ENCODE data around the gene NCR1. TPM values are rescaled to one million over a fixed set of nuclear protein-coding genes. Genes with fewer than 3 reads are reported as not detected.
"Not testable (repeated sequence)": the region's sequence is repeated elsewhere in the genome, so short reads cannot be mapped to it uniquely, and the experiment has no call there.

The NCR1 gene, protein sequence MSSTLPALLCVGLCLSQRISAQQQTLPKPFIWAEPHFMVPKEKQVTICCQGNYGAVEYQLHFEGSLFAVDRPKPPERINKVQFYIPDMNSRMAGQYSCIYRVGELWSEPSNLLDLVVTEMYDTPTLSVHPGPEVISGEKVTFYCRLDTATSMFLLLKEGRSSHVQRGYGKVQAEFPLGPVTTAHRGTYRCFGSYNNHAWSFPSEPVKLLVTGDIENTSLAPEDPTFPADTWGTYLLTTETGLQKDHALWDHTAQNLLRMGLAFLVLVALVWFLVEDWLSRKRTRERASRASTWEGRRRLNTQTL
- not detected for polyA plus RNA-seq (2013, experiment 1 of 2)
- polyA plus RNA-seq (2013, experiment 2 of 2) = not detected

GRCh38 chr19:54905803-54906511, at the start of gene NCR1:
TSS of gene NCR1 (plus strand) at chr19:54906148. CDS start at chr19:54906188, 40 bp downstream.
- H3K36me3 ChIP-seq (ENCODE audit: control insufficient read depth in 1 of 2, insufficient read depth in 2 of 2, low read depth in 1 of 2, low read length in 2 of 2) = no peaks in the 10 kb centered on the region
- H3K79me1 ChIP-seq (replicated peaks; ENCODE audit: low read length, poor library complexity, severe bottlenecking) = no peaks in the 10 kb centered on the region
- no peak within 1 kb of the TSS for H2AFZ ChIP-seq (ENCODE audit: low read depth, low read length)
- no peak within 1 kb of the TSS for H2BK120ac ChIP-seq (ENCODE audit: low read depth, low read length)
- H4K8ac ChIP-seq (ENCODE audit: low read length) = no peak within 1 kb of the TSS
- H4K91ac ChIP-seq (ENCODE audit: low read length) = no peak within 1 kb of the TSS
- no peaks in the 10 kb centered on the region for H3K4me1 ChIP-seq (ENCODE audit: control insufficient read depth, insufficient read depth, low read depth, low read length)
- no peak within 1 kb of the TSS for H3K14ac ChIP-seq (ENCODE audit: low read length in 2 of 2)
- DNase-seq = no peak
- 49% methylated on average over 21 of the region's 22 CpGs for WGBS
- no peaks in the 10 kb centered on the region for H3K9me3 ChIP-seq (ENCODE audit: control insufficient read depth, low read length)
- H2BK12ac ChIP-seq (ENCODE audit: low read length in 2 of 2) = no peak within 1 kb of the TSS
- no peak within 1 kb of the TSS for H3K23ac ChIP-seq (ENCODE audit: low read length in 2 of 2)
- no peak within 1 kb of the TSS for H3K9ac ChIP-seq (ENCODE audit: low read length)
- H3K27ac ChIP-seq (ENCODE audit: low read length, poor library complexity, severe bottlenecking) = no peak within 1 kb of the TSS
- H3K18ac ChIP-seq (ENCODE audit: low read depth in 1 of 2, low read length in 2 of 2) = no peak within 1 kb of the TSS
- no peaks in the 10 kb centered on the region for H3K27me3 ChIP-seq (ENCODE audit: control insufficient read depth in 1 of 2, insufficient read depth in 1 of 2, low read length in 2 of 2)
- H2BK5ac ChIP-seq (ENCODE audit: low read depth, low read length, poor library complexity, severe bottlenecking) = no peak within 1 kb of the TSS
- H2BK15ac ChIP-seq (ENCODE audit: low read depth, poor library complexity, severe bottlenecking) = no peak within 1 kb of the TSS
- no peak within 1 kb of the TSS for H3K4me2 ChIP-seq (ENCODE audit: low read length, poor library complexity, severe bottlenecking)
- H3K4me3 ChIP-seq (ENCODE audit: insufficient read depth in 1 of 2, low read depth in 1 of 2, low read length in 2 of 2) = no peak within 1 kb of the TSS
- no peak within 1 kb of the TSS for H3K4ac ChIP-seq (ENCODE audit: low read depth in 1 of 2, low read length in 2 of 2)
- H2AK5ac ChIP-seq (ENCODE audit: low read length, severe bottlenecking) = no peak within 1 kb of the TSS

- WGBS = no CpG with 5 or more reads among the region's 3 CpGs
- not testable (repeated sequence) for H3K9ac ChIP-seq (ENCODE audit: low read length); H4K8ac ChIP-seq (ENCODE audit: low read length); H3K4ac ChIP-seq (ENCODE audit: low read depth in 1 of 2, low read length in 2 of 2); H3K9me3 ChIP-seq (ENCODE audit: control insufficient read depth, low read length); H3K27me3 ChIP-seq (ENCODE audit: control insufficient read depth in 1 of 2, insufficient read depth in 1 of 2, low read length in 2 of 2); H2BK5ac ChIP-seq (ENCODE audit: low read depth, low read length, poor library complexity, severe bottlenecking); H3K79me1 ChIP-seq (replicated peaks; ENCODE audit: low read length, poor library complexity, severe bottlenecking); H2BK120ac ChIP-seq (ENCODE audit: low read depth, low read length); H3K23ac ChIP-seq (ENCODE audit: low read length in 2 of 2); H3K18ac ChIP-seq (ENCODE audit: low read depth in 1 of 2, low read length in 2 of 2); H3K4me3 ChIP-seq (ENCODE audit: insufficient read depth in 1 of 2, low read depth in 1 of 2, low read length in 2 of 2); H3K36me3 ChIP-seq (ENCODE audit: control insufficient read depth in 1 of 2, insufficient read depth in 2 of 2, low read depth in 1 of 2, low read length in 2 of 2); H2AFZ ChIP-seq (ENCODE audit: low read depth, low read length); H3K4me2 ChIP-seq (ENCODE audit: low read length, poor library complexity, severe bottlenecking); H2BK15ac ChIP-seq (ENCODE audit: low read depth, poor library complexity, severe bottlenecking); H3K27ac ChIP-seq (ENCODE audit: low read length, poor library complexity, severe bottlenecking); H2BK12ac ChIP-seq (ENCODE audit: low read length in 2 of 2); H3K4me1 ChIP-seq (ENCODE audit: control insufficient read depth, insufficient read depth, low read depth, low read length); DNase-seq; H2AK5ac ChIP-seq (ENCODE audit: low read length, severe bottlenecking); H3K14ac ChIP-seq (ENCODE audit: low read length in 2 of 2); H4K91ac ChIP-seq (ENCODE audit: low read length)
Observed at GRCh38 chr19:54858476-54858875, 47.5 kb upstream of the NCR1 start.

DNA sequence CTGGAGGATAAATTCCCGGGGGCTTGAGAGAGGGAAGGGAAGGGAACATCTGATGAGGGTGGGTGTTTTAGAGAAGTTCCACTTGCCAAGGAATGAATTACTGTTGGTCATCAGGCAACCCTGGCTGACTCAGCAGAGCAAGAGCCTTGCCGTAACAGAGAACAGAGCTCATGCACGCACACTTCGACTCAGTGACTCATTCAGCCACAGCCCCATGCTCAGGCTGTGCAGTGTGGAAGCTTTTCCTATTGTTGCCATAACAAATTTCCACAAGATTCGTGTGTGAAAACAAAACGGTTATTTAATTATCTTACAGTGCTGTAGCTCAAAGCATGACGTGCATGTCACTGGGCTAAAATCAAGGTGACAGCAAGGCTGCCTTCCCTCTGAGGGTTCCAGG, 46.5 kb upstream of the NCR1 start:
- H3K27me3 ChIP-seq (ENCODE audit: control insufficient read depth in 1 of 2, insufficient read depth in 1 of 2, low read length in 2 of 2); H4K8ac ChIP-seq (ENCODE audit: low read length); H3K79me1 ChIP-seq (replicated peaks; ENCODE audit: low read length, poor library complexity, severe bottlenecking); H3K18ac ChIP-seq (ENCODE audit: low read depth in 1 of 2, low read length in 2 of 2); H2BK120ac ChIP-seq (ENCODE audit: low read depth, low read length); H4K91ac ChIP-seq (ENCODE audit: low read length); DNase-seq; H3K9ac ChIP-seq (ENCODE audit: low read length); H3K27ac ChIP-seq (ENCODE audit: low read length, poor library complexity, severe bottlenecking); H3K4ac ChIP-seq (ENCODE audit: low read depth in 1 of 2, low read length in 2 of 2); H2BK15ac ChIP-seq (ENCODE audit: low read depth, poor library complexity, severe bottlenecking); H3K9me3 ChIP-seq (ENCODE audit: control insufficient read depth, low read length); H3K4me1 ChIP-seq (ENCODE audit: control insufficient read depth, insufficient read depth, low read depth, low read length); H3K36me3 ChIP-seq (ENCODE audit: control insufficient read depth in 1 of 2, insufficient read depth in 2 of 2, low read depth in 1 of 2, low read length in 2 of 2); H3K14ac ChIP-seq (ENCODE audit: low read length in 2 of 2); H2BK5ac ChIP-seq (ENCODE audit: low read depth, low read length, poor library complexity, severe bottlenecking); H3K23ac ChIP-seq (ENCODE audit: low read length in 2 of 2); H2AK5ac ChIP-seq (ENCODE audit: low read length, severe bottlenecking); H3K4me2 ChIP-seq (ENCODE audit: low read length, poor library complexity, severe bottlenecking); H2BK12ac ChIP-seq (ENCODE audit: low read length in 2 of 2); H3K4me3 ChIP-seq (ENCODE audit: insufficient read depth in 1 of 2, low read depth in 1 of 2, low read length in 2 of 2); H2AFZ ChIP-seq (ENCODE audit: low read depth, low read length): not testable (repeated sequence)
- WGBS = 65% methylated on average over 7 of the region's 7 CpGs

GRCh38 chr19:54863459-54863858, 42.5 kb upstream of the NCR1 start:
- H2BK12ac ChIP-seq (ENCODE audit: low read length in 2 of 2); H3K18ac ChIP-seq (ENCODE audit: low read depth in 1 of 2, low read length in 2 of 2); H2BK15ac ChIP-seq (ENCODE audit: low read depth, poor library complexity, severe bottlenecking); H3K9ac ChIP-seq (ENCODE audit: low read length); H3K14ac ChIP-seq (ENCODE audit: low read length in 2 of 2); H3K4me2 ChIP-seq (ENCODE audit: low read length, poor library complexity, severe bottlenecking); H3K23ac ChIP-seq (ENCODE audit: low read length in 2 of 2); H2AFZ ChIP-seq (ENCODE audit: low read depth, low read length); H3K4me3 ChIP-seq (ENCODE audit: insufficient read depth in 1 of 2, low read depth in 1 of 2, low read length in 2 of 2); H3K4ac ChIP-seq (ENCODE audit: low read depth in 1 of 2, low read length in 2 of 2); H2BK5ac ChIP-seq (ENCODE audit: low read depth, low read length, poor library complexity, severe bottlenecking); H2BK120ac ChIP-seq (ENCODE audit: low read depth, low read length); H3K4me1 ChIP-seq (ENCODE audit: control insufficient read depth, insufficient read depth, low read depth, low read length); DNase-seq; H3K27me3 ChIP-seq (ENCODE audit: control insufficient read depth in 1 of 2, insufficient read depth in 1 of 2, low read length in 2 of 2); H4K91ac ChIP-seq (ENCODE audit: low read length); H3K36me3 ChIP-seq (ENCODE audit: control insufficient read depth in 1 of 2, insufficient read depth in 2 of 2, low read depth in 1 of 2, low read length in 2 of 2); H3K79me1 ChIP-seq (replicated peaks; ENCODE audit: low read length, poor library complexity, severe bottlenecking); H2AK5ac ChIP-seq (ENCODE audit: low read length, severe bottlenecking); H3K27ac ChIP-seq (ENCODE audit: low read length, poor library complexity, severe bottlenecking); H4K8ac ChIP-seq (ENCODE audit: low read length); H3K9me3 ChIP-seq (ENCODE audit: control insufficient read depth, low read length): not testable (repeated sequence)
- no CpG with 5 or more reads among the region's 3 CpGs for WGBS
